CD4-positive, alpha-beta T cell (primary cell): ENCODE data around the gene ATP8A2. TPM values are rescaled to one million over a fixed set of nuclear protein-coding genes. Genes with fewer than 3 reads are reported as not detected.
A peak's percentile ranks its signal among the peaks of the same experiment; 100 is the strongest.

Experiments
- ATAC-seq: fragments of 200-7000 bp; cut with Tn5 transposase; one replicate; pipeline ENCODE4 v1.10.0; 2022; ENCODE audit warnings: mild to moderate bottlenecking; ENCODE audit not compliant: poor library complexity
- CTCF ChIA-PET: fragments of 350-600 bp; sonication (Branson Sonifier 250); formaldehyde crosslinking; loops from one replicate; lab custom pipeline; 2021; ENCODE audit warnings: antibody characterized with exemption, inconsistent platforms; lab: Charles Lee
- POLR2A ChIA-PET: fragments of 350-600 bp; sonication (Branson Sonifier 250); formaldehyde crosslinking; loops from one replicate; lab custom pipeline; 2021; ENCODE audit warnings: antibody characterized with exemption, inconsistent platforms; lab: Charles Lee
- DNase-seq, 14 experiments: peaks; one replicate each; pipeline ENCODE4 v3.0.0-alpha.2; 2013 to 2020; ENCODE audit warnings: mixed read lengths in 2 of 14
- H3K27ac ChIP-seq, 2 donors: one replicate each; pipeline versions ENCODE4 v1.5.1 to v1.7.0; 2013; ENCODE audit warnings: low read length in 2 of 2, low read depth in 1 of 2, mild to moderate bottlenecking in 1 of 2
- H3K27me3 ChIP-seq, 2 experiments: 1 replicate in 1 of 2; 2 replicates in 1 of 2; pipeline versions ENCODE4 v1.6.1 to v1.7.0; 2013; ENCODE audit warnings: low read length in 2 of 2, control low read depth in 1 of 2, mild to moderate bottlenecking in 1 of 2, moderate library complexity in 1 of 2; ENCODE audit not compliant: insufficient read depth in 2 of 2, control insufficient read depth in 1 of 2
- H3K36me3 ChIP-seq: one replicate; pipeline ENCODE4 v1.6.1; 2013; ENCODE audit warnings: low read length, control low read depth; ENCODE audit not compliant: insufficient read depth
- H3K4me1 ChIP-seq: one replicate; pipeline ENCODE4 v1.6.1; 2013; ENCODE audit warnings: low read length, control low read depth; ENCODE audit not compliant: insufficient read depth
- H3K4me3 ChIP-seq: one replicate; pipeline ENCODE4 v1.5.1; 2013; ENCODE audit warnings: mild to moderate bottlenecking, low read length, moderate library complexity
- H3K9me3 ChIP-seq, 2 experiments: 1 replicate in 1 of 2; 2 replicates in 1 of 2; pipeline versions ENCODE4 v1.6.1 to v1.7.0; 2013; ENCODE audit warnings: low read length in 2 of 2, mild to moderate bottlenecking in 2 of 2, control low read depth in 1 of 2, moderate library complexity in 1 of 2; ENCODE audit not compliant: control insufficient read depth in 1 of 2, insufficient read depth in 1 of 2
- H3K27ac Mint-ChIP-seq: one replicate; pipeline ENCODE4 v1.8.0; 2020; ENCODE audit warnings: mixed read lengths
- H3K27me3 Mint-ChIP-seq: one replicate; pipeline ENCODE4 v1.8.0; 2021; ENCODE audit warnings: mixed read lengths
- H3K36me3 Mint-ChIP-seq: one replicate; pipeline ENCODE4 v1.8.0; 2021; ENCODE audit warnings: low read depth, mixed read lengths
- H3K4me1 Mint-ChIP-seq: one replicate; pipeline ENCODE4 v1.8.0; 2021; ENCODE audit warnings: low read depth, mixed read lengths
- H3K4me3 Mint-ChIP-seq: one replicate; pipeline ENCODE4 v1.8.0; 2020; ENCODE audit warnings: mild to moderate bottlenecking, mixed read lengths
- H3K9me3 Mint-ChIP-seq: one replicate; pipeline ENCODE4 v1.8.0; 2020; ENCODE audit warnings: mixed read lengths
- intact Hi-C, 2 experiments: fragments of 100-400 bp; cut with DNase I in 1 of 2; cut with micrococcal nuclease in 1 of 2; formaldehyde crosslinking; loops; one replicate each; pipeline versions ENCODE4 v1.15.1 to v1.9.0; 2023 to 2025; cut with DNase I, micrococcal nuclease
- total RNA-seq, 174 experiments: library from RNA in 2 of 174; stranded (reverse) in 2 of 174; gene quantifications; one replicate each; pipeline ENCODE4 v1.2.3 and lab custom pipeline; 2021 to 2026
- TF ChIP-seq, protein P1 (sequence below): fragments of 200-600 bp; IDR thresholded peaks from one replicate; pipeline ENCODE4 v1.8.0; 2022; ENCODE audit warnings: antibody characterized with exemption, mild to moderate bottlenecking

ATP8A2 gene
- total RNA-seq, 2 experiments from 2014 or later: 0.22 to 0.36 TPM

DNA sequence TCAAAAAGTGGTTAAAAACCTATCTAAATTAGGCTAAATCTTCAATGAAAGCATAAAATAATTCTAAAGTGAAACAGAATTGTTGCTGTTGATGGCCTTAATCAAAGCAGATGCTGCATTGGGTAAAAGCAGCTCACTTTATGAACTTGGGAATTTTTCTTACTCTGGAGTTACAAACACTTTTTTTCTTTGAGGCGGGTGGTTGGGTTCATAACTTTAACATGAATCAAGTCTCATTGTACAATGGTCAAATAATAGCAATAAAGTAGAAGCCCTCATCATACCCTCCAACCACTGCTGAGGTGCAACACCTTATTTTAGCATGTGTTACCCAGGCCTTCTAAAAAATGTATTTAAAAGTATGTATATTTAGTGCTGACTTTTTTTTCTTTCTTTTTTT, 41.2 kb upstream of the ATP8A2 start:
- Histone ChIP-seq H3K36me3 (peaks cover 81% of the 10 kb centered on the region), H3K27ac (no peak overlapping the region), H3K4me1 (no peaks in the 10 kb centered on the region), H3K9me3 (no peaks in the 10 kb centered on the region), H3K27me3 (no peaks in the 10 kb centered on the region), H3K4me3 (no peak overlapping the region)
- Mint-ChIP-seq H3K36me3 (peaks cover 92% of the 10 kb centered on the region), H3K9me3 (no peaks in the 10 kb centered on the region), H3K27me3 (no peaks in the 10 kb centered on the region), H3K27ac (no peak overlapping the region), H3K4me3 (no peak overlapping the region), H3K4me1 (peaks cover 7% of the 10 kb centered on the region)
- POLR2A ChIA-PET: no interaction called here
- intact Hi-C loops: loop anchor here in 1 of 2 experiments (5.0 kb wide), 1 partner anchor 78 kb away; no protein-coding TSS in a partner anchor
- no peak for ATAC-seq
- CTCF ChIA-PET: no interaction called here
- TF ChIP-seq, protein P1, sequence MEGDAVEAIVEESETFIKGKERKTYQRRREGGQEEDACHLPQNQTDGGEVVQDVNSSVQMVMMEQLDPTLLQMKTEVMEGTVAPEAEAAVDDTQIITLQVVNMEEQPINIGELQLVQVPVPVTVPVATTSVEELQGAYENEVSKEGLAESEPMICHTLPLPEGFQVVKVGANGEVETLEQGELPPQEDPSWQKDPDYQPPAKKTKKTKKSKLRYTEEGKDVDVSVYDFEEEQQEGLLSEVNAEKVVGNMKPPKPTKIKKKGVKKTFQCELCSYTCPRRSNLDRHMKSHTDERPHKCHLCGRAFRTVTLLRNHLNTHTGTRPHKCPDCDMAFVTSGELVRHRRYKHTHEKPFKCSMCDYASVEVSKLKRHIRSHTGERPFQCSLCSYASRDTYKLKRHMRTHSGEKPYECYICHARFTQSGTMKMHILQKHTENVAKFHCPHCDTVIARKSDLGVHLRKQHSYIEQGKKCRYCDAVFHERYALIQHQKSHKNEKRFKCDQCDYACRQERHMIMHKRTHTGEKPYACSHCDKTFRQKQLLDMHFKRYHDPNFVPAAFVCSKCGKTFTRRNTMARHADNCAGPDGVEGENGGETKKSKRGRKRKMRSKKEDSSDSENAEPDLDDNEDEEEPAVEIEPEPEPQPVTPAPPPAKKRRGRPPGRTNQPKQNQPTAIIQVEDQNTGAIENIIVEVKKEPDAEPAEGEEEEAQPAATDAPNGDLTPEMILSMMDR: no peak
- no peak for DNase-seq

- no peaks in the 10 kb centered on the region for H3K4me1 ChIP-seq
- no peaks in the 10 kb centered on the region for H3K9me3 ChIP-seq
- H3K27ac ChIP-seq: no peak overlapping the region
- DNase-seq: no peak
- Mint-ChIP-seq H3K27ac (no peak overlapping the region), H3K9me3 (no peaks in the 10 kb centered on the region), H3K27me3 (no peaks in the 10 kb centered on the region), H3K4me3 (no peak overlapping the region), H3K4me1 (peaks cover 7% of the 10 kb centered on the region), H3K36me3 (peaks cover 84% of the 10 kb centered on the region)
- ChIA-PET POLR2A (no interaction called here), CTCF (no interaction called here)
- no peak for ATAC-seq
- H3K36me3 ChIP-seq: peaks cover 67% of the 10 kb centered on the region
- intact Hi-C loops: no loop called here
- H3K27me3 ChIP-seq: no peaks in the 10 kb centered on the region
- TF ChIP-seq, protein P1: no peak
- H3K4me3 ChIP-seq: no peak overlapping the region
These were observed 35.9 kb upstream of the ATP8A2 start for GRCh38 chr13:25335856-25336255.

DNA sequence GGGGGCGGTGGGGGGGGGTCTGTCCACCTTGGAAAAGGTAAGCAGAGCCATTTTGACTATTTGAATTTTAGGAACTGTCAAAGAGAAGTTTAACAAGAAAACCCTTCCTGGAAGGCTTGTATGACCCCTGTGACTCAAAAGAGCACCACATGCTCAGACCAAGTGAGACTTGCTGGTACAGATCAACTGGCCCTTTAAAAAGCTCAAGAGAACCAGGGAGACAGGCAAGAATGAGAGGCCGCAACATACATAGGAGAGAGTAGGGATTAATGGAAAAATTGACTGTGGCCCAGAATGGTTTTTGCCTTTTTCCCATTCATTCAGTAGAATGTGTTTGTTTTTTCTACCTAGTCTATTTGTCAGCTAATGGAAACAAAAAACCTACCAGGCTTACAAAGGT, 26.2 kb upstream of the ATP8A2 start:
- no peaks in the 10 kb centered on the region for H3K4me1 Mint-ChIP-seq
- no peak overlapping the region for H3K4me3 Mint-ChIP-seq
- Histone ChIP-seq H3K4me1 (no peaks in the 10 kb centered on the region), H3K36me3 (peaks cover 5% of the 10 kb centered on the region), H3K9me3 (no peaks in the 10 kb centered on the region), H3K27me3 (no peaks in the 10 kb centered on the region), H3K27ac (no peak overlapping the region), H3K4me3 (no peak overlapping the region)
- intact Hi-C loops: no loop called here
- CTCF ChIA-PET: no interaction called here
- peak overlapping the region; percentile 8 for H3K27ac Mint-ChIP-seq
- H3K9me3 Mint-ChIP-seq: peaks cover 3% of the 10 kb centered on the region
- DNase-seq (no peak), ATAC-seq (no peak)
- TF ChIP-seq, protein P1: no peak
- peaks cover 5% of the 10 kb centered on the region for H3K36me3 Mint-ChIP-seq
- H3K27me3 Mint-ChIP-seq: no peaks in the 10 kb centered on the region
- POLR2A ChIA-PET: no interaction called here
